Neural crest cell (in vitro differentiated cells): ENCODE data around the gene FXYD7. TPM values are rescaled to one million over a fixed set of nuclear protein-coding genes. Genes with fewer than 3 reads are reported as not detected.

Experiments
- DNase-seq: peaks from one replicate; pipeline ENCODE4 v3.0.0; 2021; ENCODE audit warnings: low read depth, mixed read lengths, low spot score
- H3K27ac Mint-ChIP-seq: one replicate; pipeline ENCODE4 v1.8.0; 2021; ENCODE audit warnings: mild to moderate bottlenecking, mixed read lengths; ENCODE audit not compliant: unreplicated experiment
- H3K27me3 Mint-ChIP-seq: 2 replicates; pipeline ENCODE4 v1.8.0; 2021; ENCODE audit warnings: low read depth, mild to moderate bottlenecking, mixed read lengths
- H3K36me3 Mint-ChIP-seq: 2 replicates; pipeline ENCODE4 v1.8.0; 2021; ENCODE audit warnings: low read depth, mild to moderate bottlenecking, mixed read lengths
- H3K4me1 Mint-ChIP-seq: 2 replicates; pipeline ENCODE4 v1.8.0; 2021; ENCODE audit warnings: mixed read lengths
- H3K4me3 Mint-ChIP-seq: one replicate; pipeline ENCODE4 v1.8.0; 2021; ENCODE audit warnings: mild to moderate bottlenecking, mixed read lengths
- H3K9me3 Mint-ChIP-seq: 2 replicates; pipeline ENCODE4 v1.8.0; 2021; ENCODE audit warnings: mixed read lengths
- CTCF ChIP-seq: fragments of 200-600 bp; sonication (generic); conservative IDR thresholded peaks from 2 replicates; pipeline ENCODE4 v1.5.0; 2021; ENCODE audit warnings: antibody characterized with exemption, mild to moderate bottlenecking
- total RNA-seq: library from RNA; stranded (reverse); gene quantifications from 2 replicates; pipeline ENCODE4 v1.2.1, GENCODE V29; 2021

Gene FXYD7
- total RNA-seq, 1 donor from 2014 or later: 1.4 TPM

- Mint-ChIP-seq H3K27me3 (peaks cover 3% of the 10 kb centered on the region), H3K27ac (peak overlapping the region; percentile 71), H3K9me3 (no peaks in the 10 kb centered on the region), H3K4me3 (no peak overlapping the region), H3K4me1 (peaks cover 51% of the 10 kb centered on the region), H3K36me3 (no peaks in the 10 kb centered on the region)
- no peak for DNase-seq
- no peak for TF ChIP-seq CTCF
Observed at GRCh38 chr19:35118268-35119020, 24.6 kb upstream of the FXYD7 start.

DNA sequence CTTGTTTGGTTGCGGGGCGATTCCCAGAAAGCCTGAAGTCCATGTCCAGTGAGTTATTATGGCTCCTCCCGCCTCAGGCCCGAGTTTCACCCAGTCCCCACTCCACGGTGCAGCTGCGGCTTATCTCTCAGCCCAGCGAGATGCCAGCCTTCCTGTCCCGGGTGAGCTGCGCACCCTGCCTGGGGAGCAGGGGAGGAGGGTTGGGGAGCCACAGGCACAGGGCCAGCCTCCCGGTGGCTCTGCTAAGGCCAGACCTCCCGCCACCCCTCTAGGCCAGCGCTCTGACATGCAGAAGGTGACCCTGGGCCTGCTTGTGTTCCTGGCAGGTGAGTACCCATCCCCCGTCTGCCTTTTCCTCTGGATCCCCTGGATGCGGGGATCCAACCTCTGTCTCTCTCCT is 24.0 kb upstream of the FXYD7 start:
- Mint-ChIP-seq H3K4me1 (peaks cover 53% of the 10 kb centered on the region), H3K36me3 (no peaks in the 10 kb centered on the region), H3K27me3 (peaks cover 3% of the 10 kb centered on the region), H3K9me3 (no peaks in the 10 kb centered on the region), H3K27ac (no peak overlapping the region), H3K4me3 (no peak overlapping the region)
- no peak for DNase-seq
- no peak for TF ChIP-seq CTCF

DNA sequence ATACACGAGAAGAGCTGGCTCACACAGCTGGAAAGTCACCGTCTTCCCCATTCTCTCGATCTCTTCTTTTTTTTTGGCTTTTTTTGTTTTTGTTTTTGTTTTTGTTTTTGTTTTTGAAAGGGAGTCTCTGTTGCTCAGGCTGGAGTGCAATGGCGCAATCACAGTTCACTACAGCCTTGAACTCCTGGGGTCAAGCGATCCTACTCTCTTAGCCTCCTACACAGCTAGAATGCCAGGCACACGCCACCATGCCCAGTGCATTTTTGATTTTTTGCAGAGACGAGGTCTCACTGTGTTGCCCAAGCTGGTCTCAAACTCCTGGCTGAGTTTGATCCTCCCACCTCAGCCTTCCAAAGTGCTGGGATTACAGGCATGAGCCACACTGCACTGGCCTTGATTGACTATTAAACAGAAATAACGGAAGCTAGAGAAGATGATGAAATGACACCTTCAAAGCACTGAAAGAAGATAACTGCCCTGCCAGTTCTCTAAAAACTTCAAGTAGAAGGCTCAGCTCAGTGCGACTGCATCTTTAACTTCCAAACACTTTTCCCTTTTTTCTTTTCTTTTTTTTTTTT is 23.4 kb upstream of the FXYD7 start:
- Mint-ChIP-seq H3K9me3 (no peaks in the 10 kb centered on the region), H3K36me3 (no peaks in the 10 kb centered on the region), H3K27me3 (peaks cover 3% of the 10 kb centered on the region), H3K4me3 (no peak overlapping the region), H3K4me1 (peaks cover 50% of the 10 kb centered on the region), H3K27ac (no peak overlapping the region)
- TF ChIP-seq CTCF: no peak
- no peak for DNase-seq

- no peak overlapping the region for H3K27ac Mint-ChIP-seq
- peaks cover 44% of the 10 kb centered on the region for H3K4me1 Mint-ChIP-seq
- H3K4me3 Mint-ChIP-seq: no peak overlapping the region
- peaks cover 3% of the 10 kb centered on the region for H3K27me3 Mint-ChIP-seq
- no peak for DNase-seq
- H3K36me3 Mint-ChIP-seq: no peaks in the 10 kb centered on the region
- H3K9me3 Mint-ChIP-seq: no peaks in the 10 kb centered on the region
- no peak for TF ChIP-seq CTCF
Observed at GRCh38 chr19:35120492-35120891, 22.6 kb upstream of the FXYD7 start.

DNA sequence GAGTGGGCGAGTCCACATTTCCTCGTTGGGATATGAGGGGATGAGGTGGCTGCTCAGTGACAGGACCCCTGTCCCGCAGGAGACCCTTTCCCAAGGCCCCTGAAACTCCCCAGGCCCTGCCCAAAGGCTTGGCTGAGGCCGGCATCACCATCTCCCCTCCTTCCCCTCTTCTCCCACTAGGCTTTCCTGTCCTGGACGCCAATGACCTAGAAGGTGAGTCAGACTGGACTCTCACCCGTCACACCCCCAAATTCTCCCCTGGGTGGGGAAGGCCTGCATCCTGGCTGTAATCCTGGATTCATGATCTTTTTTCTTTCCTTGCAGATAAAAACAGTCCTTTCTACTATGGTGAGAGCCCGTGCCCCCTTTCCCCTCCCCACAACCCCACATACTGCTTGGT is 22.2 kb upstream of the FXYD7 start:
- Mint-ChIP-seq H3K27me3 (peaks cover 3% of the 10 kb centered on the region), H3K4me1 (peaks cover 44% of the 10 kb centered on the region), H3K36me3 (no peaks in the 10 kb centered on the region), H3K4me3 (no peak overlapping the region), H3K9me3 (no peaks in the 10 kb centered on the region), H3K27ac (no peak overlapping the region)
- no peak for TF ChIP-seq CTCF
- no peak for DNase-seq
